Measurements from ENCODE around the gene GOLGA1. TPM values are rescaled to one million over a fixed set of nuclear protein-coding genes. Genes with fewer than 3 reads are reported as not detected.

Gene GOLGA1
- total and polyA plus RNA-seq, 2 of the 13 experiments (the other 11 are each of a cell fraction or from before 2014, with no cell fraction given): 12.7 to 15.9 TPM

- TF ChIP-seq SATB2 (CRISPR knock-in tag; IDR thresholded peaks at IDR 0.05) (no peak), SNAPC5 (CRISPR knock-in tag; IDR thresholded peaks at IDR 0.05; ENCODE audit: borderline replicate concordance) (0 out of 2 replicates have a peak, but pooled peaks have one; percentile 48), HMG20A (CRISPR knock-in tag; IDR thresholded peaks at IDR 0.05; ENCODE audit: borderline replicate concordance) (peak; percentile 80; the same call in 1 of the 2 replicates), HNF4A (CRISPR knock-in tag; IDR thresholded peaks at IDR 0.05) (peak; percentile 92), ZNF367 (CRISPR knock-in tag; IDR thresholded peaks at IDR 0.05; ENCODE audit: borderline replicate concordance) (no peak), EZH2 (conservative IDR thresholded peaks at IDR 0.05; ENCODE audit: low read depth, low read length) (no peak), FOXJ3 (CRISPR knock-in tag; IDR thresholded peaks at IDR 0.05; ENCODE audit: borderline replicate concordance) (peak; percentile 85), NBN (conservative IDR thresholded peaks at IDR 0.05) (no peak), REST (IDR thresholded peaks at IDR 0.05; ENCODE audit: borderline replicate concordance in 1 of 2, low read depth in 1 of 2, low read length in 2 of 2) (no peak), ZNF3 (CRISPR knock-in tag; IDR thresholded peaks at IDR 0.05) (0 out of 2 replicates have a peak, but pooled peaks have one; percentile 40), ZMYM2 (CRISPR knock-in tag; IDR thresholded peaks at IDR 0.05) (no peak), ZNF614 (CRISPR knock-in tag; IDR thresholded peaks at IDR 0.05; ENCODE audit: borderline replicate concordance) (no peak), RBAK (CRISPR knock-in tag; IDR thresholded peaks at IDR 0.05) (no peak), HMG20B (CRISPR knock-in tag; conservative IDR thresholded peaks at IDR 0.05) (no peak), RFXANK (CRISPR knock-in tag; IDR thresholded peaks at IDR 0.05) (no peak), ELF3 (CRISPR knock-in tag; IDR thresholded peaks at IDR 0.05) (no peak), ZBTB7B (CRISPR knock-in tag; IDR thresholded peaks at IDR 0.05) (0 out of 2 replicates have a peak, but pooled peaks have one; percentile 27), KDM6A (CRISPR knock-in tag; IDR thresholded peaks at IDR 0.05; ENCODE audit: low read depth) (peak; percentile 86), ZNF841 (CRISPR knock-in tag; IDR thresholded peaks at IDR 0.05; ENCODE audit: borderline replicate concordance) (no peak), PCBP1 (IDR thresholded peaks at IDR 0.05; ENCODE audit: borderline replicate concordance, low read depth, low read length) (no peak), HDAC1 (CRISPR knock-in tag; IDR thresholded peaks at IDR 0.05) (peak; percentile 75), ZBTB46 (CRISPR knock-in tag; IDR thresholded peaks at IDR 0.05; ENCODE audit: borderline replicate concordance) (no peak), TOE1 (CRISPR knock-in tag; IDR thresholded peaks at IDR 0.05) (peak; percentile 76; the same call in 1 of the 2 replicates), ISL2 (CRISPR knock-in tag; IDR thresholded peaks at IDR 0.05) (peak; percentile 89), ZUFSP (CRISPR knock-in tag; IDR thresholded peaks at IDR 0.05; ENCODE audit: borderline replicate concordance) (no peak)
Measured at GRCh38 chr9:124950050-124950718, 9.3 kb upstream of the GOLGA1 start (continued).

Measured in HepG2 (cell line).